Ureter (tissue), 1 donor: ENCODE data around the gene ITGA7. TPM values are rescaled to one million over a fixed set of nuclear protein-coding genes. Genes with fewer than 3 reads are reported as not detected.

ENCODE experiments used
- DNase-seq: peaks from one replicate; pipeline ENCODE4 v3.0.0-alpha.2; 2020; ENCODE audit warnings: low spot score
- total RNA-seq: library from RNA; stranded (reverse); gene quantifications from one replicate; pipeline ENCODE4 v1.2.4, GENCODE V29; 2023
- donor health status: DM: yes; HTN: yes; CAD: no.

The ITGA7 gene
- total RNA-seq, 1 donor from 2014 or later, result 99.7 TPM

- DNase-seq, result no peak
These were observed 65.0 kb downstream of the ITGA7 start for GRCh38 chr12:55642669-55643068.

GRCh38 chr12:55642267-55642666 is 65.4 kb downstream of the ITGA7 start:
- DNase-seq, result no peak

GRCh38 chr12:55641595-55641994 is 66.1 kb downstream of the ITGA7 start:
- no peak for DNase-seq

DNA sequence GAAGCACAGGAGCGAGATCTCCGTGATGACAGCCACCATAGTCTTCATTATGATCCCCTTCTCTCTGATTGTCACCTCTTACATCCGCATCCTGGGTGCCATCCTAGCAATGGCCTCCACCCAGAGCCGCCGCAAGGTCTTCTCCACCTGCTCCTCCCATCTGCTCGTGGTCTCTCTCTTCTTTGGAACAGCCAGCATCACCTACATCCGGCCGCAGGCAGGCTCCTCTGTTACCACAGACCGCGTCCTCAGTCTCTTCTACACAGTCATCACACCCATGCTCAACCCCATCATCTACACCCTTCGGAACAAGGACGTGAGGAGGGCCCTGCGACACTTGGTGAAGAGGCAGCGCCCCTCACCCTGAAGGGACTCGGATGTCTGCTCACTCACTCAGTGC is 70.2 kb downstream of the ITGA7 start:
- DNase-seq, result no peak

DNA sequence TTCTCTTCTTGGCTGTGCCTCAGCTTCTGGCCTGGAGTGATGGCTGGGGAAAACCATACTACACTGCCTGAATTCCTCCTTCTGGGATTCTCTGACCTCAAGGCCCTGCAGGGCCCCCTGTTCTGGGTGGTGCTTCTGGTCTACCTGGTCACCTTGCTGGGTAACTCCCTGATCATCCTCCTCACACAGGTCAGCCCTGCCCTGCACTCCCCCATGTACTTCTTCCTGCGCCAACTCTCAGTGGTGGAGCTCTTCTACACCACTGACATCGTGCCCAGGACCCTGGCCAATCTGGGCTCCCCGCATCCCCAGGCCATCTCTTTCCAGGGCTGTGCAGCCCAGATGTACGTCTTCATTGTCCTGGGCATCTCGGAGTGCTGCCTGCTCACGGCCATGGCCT is 70.9 kb downstream of the ITGA7 start, which contains the start of gene OR10P1:
Gene OR10P1, plus strand, starts transcription at position 40 of the 400 bp plus-strand sequence. Its CDS starts 0 bp downstream, at position 40.
- DNase-seq, result no peak

DNA sequence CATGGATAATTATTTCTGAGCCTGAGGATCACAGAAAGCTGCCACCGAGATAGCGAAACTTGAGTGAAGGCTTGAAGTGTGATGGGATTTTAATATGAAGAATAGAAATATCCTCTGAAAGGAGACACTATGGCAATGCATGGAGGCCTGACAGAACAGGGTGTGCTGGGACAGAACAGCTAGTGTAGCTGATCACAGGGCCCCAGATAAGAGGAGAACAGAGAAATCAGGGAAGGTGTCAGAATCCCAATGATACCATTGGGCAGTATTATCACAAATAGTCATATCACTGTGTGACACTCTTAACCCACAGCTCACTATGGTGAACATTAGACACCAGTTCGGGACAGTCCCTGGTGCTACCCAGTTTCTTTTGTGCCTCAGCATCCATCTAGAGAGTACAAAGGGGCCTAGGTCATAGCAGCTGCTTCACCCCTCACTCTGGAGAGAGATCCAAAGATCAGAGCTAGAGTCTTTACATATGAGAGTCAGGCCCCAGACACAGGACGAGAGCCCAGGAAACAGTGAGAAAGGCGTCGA is 71.5 kb downstream of the ITGA7 start:
- no peak for DNase-seq

Other genes with a start within 250 kb of the ITGA7 start
- gene OR6C70, start 237.8 kb downstream of the ITGA7 start, total RNA-seq, result not detected
- gene OR6C68, start 215.5 kb downstream of the ITGA7 start, total RNA-seq, result not detected
- gene OR6C4, start 158.3 kb downstream of the ITGA7 start, total RNA-seq, result not detected
- gene OR2AP1, start 135.4 kb downstream of the ITGA7 start, total RNA-seq, result not detected
- not detected for gene OR10P1, start 71.0 kb downstream of the ITGA7 start, total RNA-seq
- 105 TPM for gene BLOC1S1, start 8.1 kb upstream of the ITGA7 start, total RNA-seq
- 5.8 TPM for gene RDH5, start 12.5 kb upstream of the ITGA7 start, total RNA-seq
- 905 TPM for gene CD63, start 21.1 kb upstream of the ITGA7 start, total RNA-seq
- gene GDF11, start 35.2 kb upstream of the ITGA7 start, total RNA-seq, result 7.2 TPM
- 61.9 TPM for gene SARNP, start 109.8 kb upstream of the ITGA7 start, total RNA-seq
- 88.4 TPM for gene ORMDL2, start 110.1 kb upstream of the ITGA7 start, total RNA-seq
- gene DNAJC14, start 121.7 kb upstream of the ITGA7 start, total RNA-seq, result 33.0 TPM
- 17.7 TPM for gene MMP19, start 135.0 kb upstream of the ITGA7 start, total RNA-seq
- 40.9 TPM for gene PYM1, start 220.0 kb upstream of the ITGA7 start, total RNA-seq
- gene DGKA, start 223.3 kb upstream of the ITGA7 start, total RNA-seq, result 155 TPM